NCI-H1105 treated with DMSO at 0.1 percent for 48 hours (cell line): ENCODE data around the gene HOXC5.
A peak's percentile ranks its signal among the peaks of the same experiment; 100 is the strongest.

Source experiments
- DNase-seq: peaks from one replicate; lab custom pipeline; 2025; lab: John Stamatoyannopoulos, UW

HOXC5 gene

DNA sequence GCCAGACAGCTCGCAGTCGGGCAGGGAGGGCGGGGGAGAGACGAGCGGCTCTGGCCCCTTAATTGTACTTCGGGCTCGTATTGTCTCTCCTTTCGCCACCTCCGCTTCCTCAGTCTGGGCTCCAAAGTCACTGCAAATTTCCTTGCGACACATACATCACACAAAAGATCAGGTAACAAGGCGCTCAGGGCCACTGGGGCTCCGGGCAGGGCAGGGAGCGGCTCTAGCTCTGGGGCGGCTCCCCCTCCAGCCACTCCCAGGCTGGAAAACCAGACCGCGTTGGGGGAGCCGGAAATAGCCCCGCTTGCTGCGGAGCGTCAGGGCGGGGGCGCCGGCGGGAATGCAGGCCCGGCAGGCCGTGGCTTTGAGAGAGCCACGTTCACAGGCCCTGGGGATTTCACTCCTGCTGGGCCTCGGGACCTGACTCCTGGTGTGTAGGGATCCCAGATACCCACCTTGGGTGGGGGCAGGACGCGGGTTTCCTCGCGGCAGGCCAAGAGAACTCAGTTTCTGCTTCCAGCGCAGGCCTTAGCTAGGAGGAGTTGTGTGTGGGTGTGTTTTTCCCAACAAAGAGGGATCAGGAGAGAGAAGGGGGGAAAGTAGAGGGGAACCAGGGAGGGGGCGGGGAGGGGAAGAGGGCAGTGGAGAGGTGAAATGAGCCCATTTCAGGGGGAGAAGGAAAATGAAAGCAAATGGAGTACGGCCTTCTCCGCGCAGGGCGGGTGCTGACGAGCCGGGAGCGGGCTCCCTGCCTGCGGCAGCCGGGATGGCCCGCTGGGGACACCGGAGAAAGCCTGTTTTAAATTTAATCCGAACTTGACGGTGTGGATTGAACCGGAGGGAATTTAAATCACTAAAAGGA, 37.2 kb upstream of the HOXC5 start:
- peak; percentile 40 for DNase-seq

GRCh38 chr12:53996240-53997203, 36.3 kb upstream of the HOXC5 start:
- no peak for DNase-seq

- DNase-seq, result no peak
Measured at GRCh38 chr12:53997204-53998109, 35.4 kb upstream of the HOXC5 start.

GRCh38 chr12:53998110-53998899, 34.5 kb upstream of the HOXC5 start:
- DNase-seq, result no peak

DNA sequence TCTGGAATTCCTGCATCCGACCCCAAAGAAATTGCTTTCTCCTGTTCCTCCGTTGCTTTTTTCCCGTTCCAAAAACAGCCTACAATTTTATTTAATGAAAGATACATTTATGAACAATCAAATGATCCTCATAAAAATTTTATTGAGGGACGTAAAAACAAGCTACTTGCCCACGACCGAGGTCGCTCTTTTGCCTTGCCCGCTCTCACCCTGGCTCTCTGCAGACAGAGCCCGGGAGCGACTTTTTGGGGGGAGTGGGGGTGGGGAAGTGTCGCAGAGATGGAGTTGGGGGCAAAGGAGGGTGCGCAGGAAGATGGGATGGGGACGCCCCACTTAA, 34.0 kb upstream of the HOXC5 start:
- no peak for DNase-seq

GRCh38 chr12:53999559-54000115, 33.2 kb upstream of the HOXC5 start:
- DNase-seq, result peak; percentile 58

DNA sequence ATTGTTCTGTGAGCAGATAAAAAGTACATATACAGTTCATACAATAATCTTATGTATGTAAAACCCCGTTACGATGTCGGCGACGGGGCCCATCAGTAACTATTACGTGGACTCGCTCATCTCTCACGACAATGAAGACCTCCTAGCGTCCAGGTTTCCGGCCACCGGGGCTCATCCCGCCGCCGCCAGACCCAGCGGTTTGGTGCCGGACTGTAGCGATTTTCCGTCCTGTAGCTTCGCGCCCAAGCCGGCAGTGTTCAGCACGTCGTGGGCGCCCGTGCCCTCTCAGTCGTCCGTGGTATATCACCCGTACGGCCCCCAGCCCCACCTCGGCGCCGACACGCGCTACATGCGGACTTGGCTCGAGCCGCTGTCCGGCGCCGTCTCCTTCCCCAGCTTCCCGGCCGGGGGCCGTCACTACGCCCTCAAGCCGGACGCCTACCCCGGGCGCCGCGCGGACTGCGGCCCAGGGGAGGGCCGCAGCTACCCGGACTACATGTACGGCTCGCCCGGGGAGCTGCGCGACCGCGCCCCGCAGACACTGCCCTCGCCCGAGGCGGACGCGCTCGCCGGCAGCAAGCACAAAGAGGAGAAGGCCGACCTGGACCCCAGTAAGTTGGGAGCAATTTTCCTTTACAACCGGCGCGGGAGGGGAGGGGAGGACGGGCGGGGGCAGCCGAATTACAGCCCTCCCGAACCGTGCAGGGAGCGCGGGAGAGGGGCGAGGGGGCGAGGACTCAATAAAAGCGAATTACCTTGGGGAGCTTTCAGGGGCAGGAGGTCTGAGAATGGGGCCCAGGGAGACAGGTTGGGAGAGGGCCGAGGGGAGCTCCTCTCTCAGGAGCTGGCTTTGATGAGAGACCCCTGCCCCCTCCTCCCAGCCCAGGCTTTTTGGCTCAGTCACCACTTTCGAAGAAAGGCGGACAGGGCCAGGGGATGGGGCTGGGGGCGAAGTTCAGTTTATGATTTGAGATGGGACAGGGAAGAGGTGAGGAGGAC, 32.4 kb upstream of the HOXC5 start, which contains the start of gene HOXC9:
HOXC9 (plus strand) TSS at position 46 of the 999 bp plus-strand sequence; CDS start at position 74, 28 bp downstream.
- DNase-seq, result no peak

DNA sequence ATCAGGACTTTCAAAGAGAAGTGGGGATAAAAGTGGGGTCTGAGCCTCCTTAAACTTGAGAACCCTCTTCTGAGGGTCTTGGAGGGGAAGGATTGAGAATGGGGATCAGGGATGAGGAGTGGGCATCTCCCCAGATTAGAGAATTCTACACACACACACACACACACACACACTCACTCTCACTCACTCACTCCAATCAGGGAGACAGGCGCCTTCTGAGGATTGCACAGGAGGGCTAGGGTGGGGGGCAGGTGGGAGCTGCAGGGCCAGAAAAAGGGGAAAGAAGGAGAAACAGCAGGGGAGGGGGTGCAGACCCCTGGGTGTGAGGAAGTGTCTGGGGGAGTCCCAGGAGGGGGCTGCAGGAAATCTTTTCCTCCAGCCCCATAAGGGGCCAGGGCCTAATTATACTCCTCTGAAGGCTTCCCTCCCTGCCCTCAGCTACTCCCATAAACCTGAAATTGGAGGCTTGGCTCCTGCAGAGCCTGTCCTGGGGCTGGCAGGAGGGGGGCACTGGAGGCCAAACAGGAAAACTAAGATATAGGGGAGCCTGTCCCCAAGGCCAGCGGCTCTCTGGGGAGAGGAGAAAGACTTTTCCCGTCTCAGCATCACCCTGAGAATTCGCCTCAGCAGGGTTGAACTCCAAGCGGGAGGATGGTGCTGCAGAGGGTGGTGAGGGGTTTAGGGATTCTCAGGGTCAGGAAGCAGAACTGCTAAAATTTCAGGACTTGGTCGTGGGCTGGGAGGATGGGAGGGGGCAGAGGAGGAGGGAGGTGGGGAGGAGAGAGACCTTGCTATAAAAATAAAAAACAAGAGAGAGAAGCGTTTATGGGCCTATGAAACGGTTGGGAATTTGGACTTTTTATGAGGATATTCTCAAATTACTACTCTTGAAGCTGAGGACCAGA, 31.3 kb upstream of the HOXC5 start:
- no peak for DNase-seq

- DNase-seq, result no peak
Measured at GRCh38 chr12:54002278-54002914, 30.5 kb upstream of the HOXC5 start.

GRCh38 chr12:54002915-54003389, 29.9 kb upstream of the HOXC5 start:
- DNase-seq, result no peak

- DNase-seq, result no peak
Measured at GRCh38 chr12:54003625-54004024, 29.2 kb upstream of the HOXC5 start.

GRCh38 chr12:54004063-54004840, 28.6 kb upstream of the HOXC5 start:
- no peak for DNase-seq

DNA sequence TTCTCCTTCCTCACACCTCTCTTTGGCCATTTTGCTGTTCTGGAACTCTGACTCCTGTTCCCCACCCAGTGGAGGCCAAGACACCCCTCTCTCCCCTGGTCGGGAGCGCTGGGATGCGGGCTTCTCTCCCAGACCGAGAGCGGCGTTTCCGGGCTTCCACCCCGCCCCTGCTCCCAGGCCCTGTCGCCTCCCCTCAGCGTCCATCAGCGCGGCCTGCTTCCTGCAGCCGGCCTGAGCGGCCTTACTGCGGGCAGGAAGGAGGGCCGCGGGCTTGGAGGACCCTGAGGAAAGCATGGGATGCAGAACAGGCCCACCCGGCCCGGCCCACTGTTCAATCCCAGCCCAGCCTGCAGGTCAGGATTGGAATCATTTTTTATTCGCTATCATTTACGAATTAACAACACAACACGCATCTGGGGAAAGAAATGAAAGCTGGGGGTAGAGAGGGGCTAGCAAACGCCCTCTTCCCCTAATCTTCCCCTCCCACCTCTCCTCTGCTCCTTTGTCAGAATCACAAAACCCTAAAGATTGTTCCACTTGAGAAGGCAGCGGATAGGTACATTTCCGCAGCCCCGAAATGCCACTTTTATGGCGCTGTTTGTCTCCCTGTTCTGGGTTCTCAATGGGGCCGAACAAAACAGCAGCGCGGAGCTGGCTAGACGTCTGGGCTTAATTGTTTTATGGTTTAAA, 27.9 kb upstream of the HOXC5 start:
- DNase-seq, result no peak

DNA sequence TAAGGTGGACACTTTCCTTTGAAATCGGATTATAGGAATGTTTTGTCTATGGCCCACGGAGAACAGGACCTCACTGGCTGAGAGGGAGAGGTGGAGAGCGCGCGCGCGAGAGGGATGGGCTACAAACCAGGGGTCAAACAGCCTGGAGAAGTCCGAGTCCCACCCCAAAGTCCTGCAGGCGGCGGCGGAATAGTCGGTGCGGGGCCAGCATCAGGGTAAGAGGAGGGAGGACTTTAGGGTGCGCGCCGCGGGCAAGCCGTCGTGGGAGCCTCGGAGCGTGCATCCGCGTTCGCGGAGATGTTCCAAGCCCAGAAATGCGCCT, 27.4 kb upstream of the HOXC5 start:
- DNase-seq, result no peak

GRCh38 chr12:54005853-54006558, 26.8 kb upstream of the HOXC5 start:
- DNase-seq, result peak; percentile 18
